Peyer's patch (tissue), 4 donors: ENCODE data around the gene SLC66A2.

Experiments used
- POLR2A ChIP-seq, 2 donors: fragments of 450-650 bp; IDR thresholded peaks; one replicate each; pipeline ENCODE4 v1.5.1; 2017; ENCODE audit warnings: antibody characterized with exemption in 2 of 2, mild to moderate bottlenecking in 2 of 2, moderate library complexity in 2 of 2
- TF ChIP-seq, protein P1 (sequence below), 6 experiments: fragments of 450-650 bp in 4 of 6; fragments of 200-600 bp in 2 of 6; sonication (generic) in 1 of 6; IDR thresholded peaks; one replicate each; pipeline ENCODE4 v1.5.1; 2017 to 2019; ENCODE audit warnings: antibody characterized with exemption in 6 of 6, mild to moderate bottlenecking in 3 of 6, moderate library complexity in 1 of 6

DNA sequence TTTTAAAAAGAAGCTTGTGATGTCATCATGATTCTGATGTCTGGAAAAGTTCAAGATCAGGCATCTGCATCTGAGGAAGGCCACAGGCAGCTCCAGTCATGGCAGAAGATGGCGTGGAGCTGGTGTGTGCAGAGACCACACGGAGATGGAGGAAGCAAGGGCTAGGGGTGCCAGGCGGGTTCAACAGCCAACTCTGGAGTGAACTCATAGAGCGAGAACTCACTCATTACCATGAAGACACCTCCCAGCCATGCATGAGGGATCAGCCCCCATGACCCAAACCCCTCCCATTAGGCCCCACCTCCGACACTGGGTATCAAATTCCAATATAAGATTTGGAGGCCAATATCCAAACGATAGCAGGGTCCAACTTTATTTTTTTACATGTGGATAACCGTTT is 92.1 kb downstream of the SLC66A2 start:
- TF ChIP-seq, protein P1, sequence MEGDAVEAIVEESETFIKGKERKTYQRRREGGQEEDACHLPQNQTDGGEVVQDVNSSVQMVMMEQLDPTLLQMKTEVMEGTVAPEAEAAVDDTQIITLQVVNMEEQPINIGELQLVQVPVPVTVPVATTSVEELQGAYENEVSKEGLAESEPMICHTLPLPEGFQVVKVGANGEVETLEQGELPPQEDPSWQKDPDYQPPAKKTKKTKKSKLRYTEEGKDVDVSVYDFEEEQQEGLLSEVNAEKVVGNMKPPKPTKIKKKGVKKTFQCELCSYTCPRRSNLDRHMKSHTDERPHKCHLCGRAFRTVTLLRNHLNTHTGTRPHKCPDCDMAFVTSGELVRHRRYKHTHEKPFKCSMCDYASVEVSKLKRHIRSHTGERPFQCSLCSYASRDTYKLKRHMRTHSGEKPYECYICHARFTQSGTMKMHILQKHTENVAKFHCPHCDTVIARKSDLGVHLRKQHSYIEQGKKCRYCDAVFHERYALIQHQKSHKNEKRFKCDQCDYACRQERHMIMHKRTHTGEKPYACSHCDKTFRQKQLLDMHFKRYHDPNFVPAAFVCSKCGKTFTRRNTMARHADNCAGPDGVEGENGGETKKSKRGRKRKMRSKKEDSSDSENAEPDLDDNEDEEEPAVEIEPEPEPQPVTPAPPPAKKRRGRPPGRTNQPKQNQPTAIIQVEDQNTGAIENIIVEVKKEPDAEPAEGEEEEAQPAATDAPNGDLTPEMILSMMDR (IDR thresholded peaks at IDR 0.05), result no peak
- no peak for TF ChIP-seq POLR2A (IDR thresholded peaks at IDR 0.05)
